Amniotic epithelial cell (primary cell): Measurements from ENCODE around the gene AFAP1.

Experiments used
- DNase-seq: peaks from one replicate; pipeline ENCODE4 v3.0.0-alpha.2; 2010; ENCODE audit warnings: low read depth

AFAP1 gene

GRCh38 chr4:7968262-7968896 lies 28.7 kb upstream of the AFAP1 start:
- peak; percentile 63 for DNase-seq

DNA sequence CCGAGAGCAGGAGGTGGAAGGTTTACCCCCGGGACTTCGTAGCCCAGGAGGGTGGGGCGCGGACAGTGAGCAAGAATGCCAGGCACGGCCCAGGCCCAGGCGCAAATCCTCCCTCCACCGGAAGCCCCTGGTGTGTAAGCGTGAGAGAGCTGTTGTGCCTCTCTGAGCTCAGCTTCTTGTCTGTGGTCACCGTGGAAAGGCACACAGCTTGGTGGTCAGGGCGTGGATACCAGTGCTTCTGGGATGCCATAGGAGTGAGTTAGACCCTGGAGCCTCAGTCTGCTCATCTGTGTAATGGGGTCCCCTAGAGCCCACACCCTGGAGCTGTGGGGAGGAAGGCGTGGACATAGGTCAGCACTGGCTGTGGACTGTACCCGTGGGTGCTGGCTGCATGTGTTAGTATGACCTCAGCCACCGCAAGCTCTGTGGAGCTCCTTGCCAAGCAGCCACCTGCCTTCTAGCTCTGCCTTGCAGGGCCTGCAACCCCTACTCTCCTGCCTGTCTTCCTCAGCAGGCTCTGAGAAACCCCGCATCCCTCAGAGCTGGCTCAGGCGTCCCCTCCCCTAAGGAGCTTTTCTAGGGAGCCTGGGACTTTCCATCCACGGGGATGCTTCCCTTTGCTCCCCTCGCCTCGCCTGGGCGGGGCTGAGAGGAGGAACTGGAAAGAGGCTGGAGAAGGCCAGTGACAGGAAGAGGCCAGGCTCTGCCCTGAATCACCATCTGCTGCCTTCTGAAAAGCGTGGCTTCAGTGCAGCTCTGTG lies 28.0 kb upstream of the AFAP1 start:
- no peak for DNase-seq

DNA sequence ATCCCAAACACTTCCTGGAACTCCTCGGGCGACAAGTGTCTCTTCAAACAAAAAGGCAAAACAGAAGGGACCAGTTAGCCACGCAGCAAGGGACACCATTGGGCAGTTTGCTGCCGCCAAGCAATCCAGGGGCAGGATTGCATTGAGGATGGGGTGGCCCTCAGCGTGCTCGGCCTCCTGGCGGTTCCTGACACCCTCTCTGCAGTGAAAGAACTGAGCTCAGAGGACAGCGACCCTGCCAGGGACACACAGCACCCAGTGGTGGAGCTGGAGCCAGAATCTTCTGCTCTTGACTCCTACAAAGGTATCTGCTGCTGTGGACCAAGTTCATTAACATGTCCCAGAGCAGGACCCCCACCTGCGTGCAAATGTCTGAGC lies 27.4 kb upstream of the AFAP1 start:
- DNase-seq, result no peak

- DNase-seq, result no peak
Measured at GRCh38 chr4:7966281-7967062, 26.8 kb upstream of the AFAP1 start.

- DNase-seq, result peak; percentile 79
Measured at GRCh38 chr4:7964890-7965662, 25.4 kb upstream of the AFAP1 start.

- DNase-seq, result no peak
Measured at GRCh38 chr4:7964459-7964858, 24.8 kb upstream of the AFAP1 start.

- DNase-seq, result no peak
Measured at GRCh38 chr4:7963691-7964090, 24.0 kb upstream of the AFAP1 start.

GRCh38 chr4:7962609-7963508 lies 23.2 kb upstream of the AFAP1 start:
- no peak for DNase-seq

DNA sequence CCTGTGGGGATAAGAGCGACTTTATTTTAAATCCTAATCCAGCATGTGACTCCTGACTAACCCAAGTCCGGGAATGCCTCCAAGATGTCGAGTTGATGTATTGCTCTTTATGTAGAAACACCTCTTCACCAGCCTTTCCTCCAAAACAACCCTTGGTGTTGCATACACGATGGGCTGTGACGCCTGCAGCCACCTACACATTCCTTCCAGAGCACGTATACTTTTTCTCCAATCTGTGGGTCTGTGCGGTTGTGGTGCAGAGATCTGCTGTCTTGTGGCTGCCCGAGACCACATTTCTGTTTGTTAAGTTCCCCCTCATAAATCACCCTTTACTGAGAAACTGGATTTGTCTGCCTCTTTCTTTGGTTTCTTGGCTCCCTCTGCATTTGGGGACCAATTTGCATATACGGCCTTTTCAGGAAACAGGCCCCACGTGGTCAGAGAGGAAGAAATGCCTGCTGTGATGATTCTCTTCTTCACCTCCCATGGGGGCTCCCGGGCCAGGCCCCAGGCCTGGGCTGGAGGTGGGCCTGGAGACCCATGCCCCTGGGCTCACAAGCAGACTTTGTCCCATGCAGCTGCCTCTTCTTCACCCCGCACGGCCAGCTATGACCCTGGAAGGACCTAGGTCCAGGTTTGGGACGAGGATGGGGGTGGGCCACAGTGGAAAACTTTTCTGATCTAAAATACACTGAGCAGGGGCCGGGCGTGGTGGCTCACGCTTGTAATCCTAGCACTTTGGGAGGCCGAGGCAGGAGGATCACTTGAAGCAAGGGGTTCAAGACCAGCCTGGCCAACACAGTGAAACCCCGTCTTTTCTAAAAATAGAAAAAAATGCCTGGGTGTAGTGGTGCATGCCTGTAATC lies 21.4 kb upstream of the AFAP1 start:
- DNase-seq, result peak; percentile 100

DNA sequence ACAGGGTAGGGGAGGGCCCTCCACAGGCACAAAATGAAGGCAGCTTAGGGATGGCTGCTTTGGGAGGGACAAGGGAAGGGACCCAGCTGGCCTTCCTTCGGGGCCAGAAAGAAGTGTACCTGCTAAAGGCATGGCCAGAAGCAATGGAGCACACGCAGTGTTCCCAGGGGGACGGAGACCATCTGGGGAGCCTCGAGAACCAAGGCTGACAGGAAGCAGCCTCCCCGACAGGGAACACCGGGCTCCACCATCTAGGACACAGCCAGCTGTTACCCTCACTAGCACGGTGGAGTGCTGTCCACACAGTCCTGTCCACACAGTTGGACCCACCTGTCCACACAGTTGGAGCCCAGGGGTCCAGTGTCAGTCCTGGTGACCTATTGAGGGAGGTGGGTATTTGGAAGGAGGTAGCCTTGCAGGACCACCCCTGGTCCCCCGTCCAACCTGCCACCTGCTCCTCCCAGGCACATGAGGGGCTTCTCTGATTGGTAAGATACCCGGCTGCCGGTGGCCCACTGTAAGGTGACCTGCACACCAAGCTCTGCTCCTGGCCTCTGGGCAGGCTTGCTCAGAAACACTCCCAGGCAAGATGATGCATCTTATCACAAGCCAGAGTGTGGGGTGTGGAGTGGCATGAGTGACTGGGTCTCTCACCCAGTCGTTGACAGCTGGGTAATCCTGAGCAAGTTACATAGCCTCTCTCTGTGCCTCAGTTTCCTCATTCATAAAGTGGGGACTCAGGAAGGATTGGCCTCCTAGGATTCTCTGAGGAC lies 20.5 kb upstream of the AFAP1 start:
- no peak for DNase-seq

DNA sequence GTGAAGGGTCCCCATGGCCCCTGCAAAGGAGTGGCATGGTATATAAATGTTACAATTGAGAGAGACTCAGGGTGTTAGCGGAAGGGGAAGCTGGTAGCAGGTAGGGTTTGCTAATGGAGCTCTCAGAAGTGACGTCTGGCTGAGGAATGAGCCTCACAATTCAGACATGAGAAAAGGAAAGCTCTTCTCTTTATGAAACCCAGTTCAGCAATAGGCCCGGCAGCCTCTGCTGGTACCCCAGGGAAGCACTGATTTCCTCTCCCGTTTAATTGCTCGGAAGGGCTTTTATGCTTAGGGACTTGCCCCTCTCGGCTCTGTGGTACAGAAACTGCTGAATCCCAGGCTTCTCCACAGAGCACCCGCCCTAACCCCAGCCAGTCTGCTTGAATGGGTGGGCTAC lies 19.4 kb upstream of the AFAP1 start:
- DNase-seq, result no peak

DNA sequence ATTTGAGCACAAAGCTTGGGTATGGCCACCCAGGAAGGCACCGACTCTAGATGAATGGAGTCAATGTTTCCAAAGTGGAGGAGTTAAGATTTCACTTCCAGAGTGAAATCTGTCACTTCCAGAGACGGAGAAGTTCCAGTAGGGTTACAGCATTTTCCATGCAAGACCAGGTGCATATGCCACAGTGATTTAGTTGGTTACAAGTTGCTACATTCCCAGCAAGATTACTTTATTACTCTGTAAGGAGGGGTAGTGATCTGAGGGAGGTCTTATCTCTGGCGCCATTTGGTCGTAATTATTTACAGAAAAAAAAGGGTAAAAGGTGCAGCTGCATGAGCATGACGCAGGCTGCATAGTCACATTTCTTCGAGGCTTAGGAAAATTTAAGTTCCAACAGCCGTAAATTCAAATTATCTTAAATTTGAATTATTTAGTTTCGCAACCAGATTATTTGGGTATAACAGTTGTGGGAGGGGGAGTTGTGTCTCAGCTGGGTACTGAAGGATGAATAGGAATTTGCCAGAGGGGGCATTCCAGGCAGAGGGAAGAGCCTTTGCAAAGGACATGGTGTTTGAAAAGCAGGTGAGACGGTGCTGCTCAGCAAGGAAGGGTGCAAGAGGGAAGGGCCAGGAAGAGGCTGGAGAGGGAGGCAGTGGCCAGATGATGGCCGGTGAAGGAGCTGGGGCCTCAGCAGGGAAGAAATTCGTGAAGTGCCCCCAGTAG lies 17.4 kb upstream of the AFAP1 start:
- DNase-seq, result no peak

DNA sequence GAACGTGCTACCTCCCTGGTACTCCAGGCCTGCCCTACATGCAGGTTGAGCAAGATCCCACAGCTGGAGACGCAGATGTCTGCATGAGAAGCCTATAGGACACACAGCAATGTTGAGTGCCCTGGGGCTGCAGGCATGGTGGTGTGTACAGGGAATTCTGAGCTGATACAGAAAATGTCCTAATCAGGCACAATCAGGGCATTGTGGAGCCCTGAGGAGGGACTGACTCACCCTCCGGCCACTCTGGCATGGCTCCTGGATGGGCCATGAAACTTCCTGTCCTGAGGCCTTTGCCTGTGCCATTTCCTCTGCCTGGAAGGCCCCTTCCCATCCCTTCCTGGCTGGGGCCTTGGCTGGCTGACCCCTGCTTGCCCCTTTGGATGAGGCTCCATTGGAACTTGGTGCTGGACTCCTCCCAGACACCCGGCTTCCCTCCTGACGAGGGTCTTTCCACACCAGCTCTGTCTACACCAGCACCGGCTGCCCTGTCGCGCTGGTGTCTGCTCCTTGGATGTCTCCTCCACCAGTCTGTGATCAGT lies 16.7 kb upstream of the AFAP1 start:
- peak; percentile 52 for DNase-seq

DNA sequence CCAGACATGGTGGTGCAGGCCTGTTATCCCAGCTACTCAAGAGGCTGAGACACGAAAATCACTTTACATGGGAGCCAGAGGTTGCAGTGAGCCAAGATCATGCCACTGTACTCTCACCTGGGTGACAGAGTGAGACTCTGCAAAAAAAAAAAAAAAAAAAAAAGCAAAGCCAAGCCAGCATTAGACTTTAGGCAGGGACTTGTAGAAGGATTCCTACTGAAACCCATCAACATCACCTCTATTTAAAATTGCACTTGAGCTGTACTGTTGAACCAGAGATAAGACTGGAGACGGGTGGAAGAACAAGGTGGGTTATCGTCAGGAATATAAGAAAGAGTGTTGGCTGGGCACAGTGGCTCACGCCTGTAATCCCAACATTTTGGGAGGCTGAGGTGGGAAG lies 15.7 kb upstream of the AFAP1 start:
- DNase-seq, result no peak

- no peak for DNase-seq
Measured at GRCh38 chr4:7952615-7953014, 13.0 kb upstream of the AFAP1 start.

GRCh38 chr4:7950301-7951092 lies 10.8 kb upstream of the AFAP1 start:
- DNase-seq, result no peak

- no peak for DNase-seq
Measured at GRCh38 chr4:7949759-7950158, 10.1 kb upstream of the AFAP1 start.

DNA sequence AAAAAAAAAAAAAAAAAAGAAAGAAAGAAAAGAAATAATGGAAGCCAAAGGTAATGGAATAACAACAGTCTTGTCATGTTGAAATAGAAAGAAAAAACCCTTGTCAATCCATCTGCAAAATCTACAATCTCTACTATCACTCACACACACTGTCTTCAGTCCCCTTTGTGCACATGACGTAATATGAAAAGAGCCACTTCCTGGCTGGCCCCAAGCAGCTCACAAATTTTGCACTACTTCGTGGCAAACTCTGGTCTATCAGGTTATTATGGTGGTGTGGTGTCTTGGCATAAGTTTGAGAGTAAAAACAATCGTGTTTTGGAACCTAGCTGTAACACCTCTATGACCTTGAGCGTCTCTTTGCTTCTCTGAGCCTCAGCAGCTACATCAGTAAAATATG lies 8.3 kb upstream of the AFAP1 start:
- no peak for DNase-seq
